Measurements from ENCODE around the gene DSPP.

DSPP gene

GRCh38 chr4:87616268-87616667, 7.9 kb downstream of the DSPP start (continued):
- TF ChIP-seq ISL1 (CRISPR knock-in tag; IDR thresholded peaks at IDR 0.05) (no peak), ZFP30 (CRISPR knock-in tag; IDR thresholded peaks at IDR 0.05) (no peak), CSRNP3 (CRISPR knock-in tag; IDR thresholded peaks at IDR 0.05) (no peak), CSDC2 (CRISPR knock-in tag; IDR thresholded peaks at IDR 0.05) (no peak)

- ATAC-seq: no peak
- TF ChIP-seq ZNF70 (CRISPR knock-in tag; IDR thresholded peaks at IDR 0.05): no peak
- TF ChIP-seq TSHZ2 (CRISPR knock-in tag; IDR thresholded peaks at IDR 0.05): no peak
- no peak for TF ChIP-seq RARB (CRISPR knock-in tag; IDR thresholded peaks at IDR 0.05)
- TF ChIP-seq POU6F1 (CRISPR knock-in tag; IDR thresholded peaks at IDR 0.05; ENCODE audit: borderline replicate concordance, low read depth): no peak
- TF ChIP-seq TOX (CRISPR knock-in tag; IDR thresholded peaks at IDR 0.05; ENCODE audit: borderline replicate concordance): no peak
- TF ChIP-seq ZFP3 (CRISPR knock-in tag; IDR thresholded peaks at IDR 0.05): no peak
- no peak for TF ChIP-seq BACH2 (CRISPR knock-in tag; IDR thresholded peaks at IDR 0.05; ENCODE audit: borderline replicate concordance)
- TF ChIP-seq ZFP30 (CRISPR knock-in tag; IDR thresholded peaks at IDR 0.05): no peak
- TF ChIP-seq CREB5 (CRISPR knock-in tag; IDR thresholded peaks at IDR 0.05; ENCODE audit: low read depth): no peak
- TF ChIP-seq PPARA (CRISPR knock-in tag; IDR thresholded peaks at IDR 0.05; ENCODE audit: borderline replicate concordance): no peak
- TF ChIP-seq ZC3H10 (CRISPR knock-in tag; IDR thresholded peaks at IDR 0.05): no peak
- no peak for TF ChIP-seq ARNTL (CRISPR knock-in tag; IDR thresholded peaks at IDR 0.05; ENCODE audit: borderline replicate concordance, low read depth)
- no peak for TF ChIP-seq SNAI2 (CRISPR knock-in tag; IDR thresholded peaks at IDR 0.05)
- TF ChIP-seq CSRNP3 (CRISPR knock-in tag; IDR thresholded peaks at IDR 0.05): no peak
- no peak for TF ChIP-seq ESRRG (CRISPR knock-in tag; IDR thresholded peaks at IDR 0.05)
- no peak for TF ChIP-seq CSDC2 (CRISPR knock-in tag; IDR thresholded peaks at IDR 0.05)
- TF ChIP-seq GLIS3 (CRISPR knock-in tag; IDR thresholded peaks at IDR 0.05): no peak
- TF ChIP-seq PATZ1 (CRISPR knock-in tag; IDR thresholded peaks at IDR 0.05; ENCODE audit: borderline replicate concordance): no peak
These were observed 11.8 kb downstream of the DSPP start for GRCh38 chr4:87620086-87620485.

- no peak for TF ChIP-seq ZNF565 (CRISPR knock-in tag; conservative IDR thresholded peaks at IDR 0.05; ENCODE audit: low read depth)
- ATAC-seq: no peak
These were observed 12.2 kb downstream of the DSPP start for GRCh38 chr4:87620491-87620890.

Measured in SK-N-SH treated with all-trans-retinoic acid at 6 μM for 48 hours (cell line).